HG02763 (cell line): ENCODE data around the gene LYPD3.
"Not testable (repeated sequence)": the region's sequence is repeated elsewhere in the genome, so short reads cannot be mapped to it uniquely, and the experiment has no call there.

Source experiments
- ATAC-seq: cut with Tn5 transposase; IDR thresholded peaks from one replicate; pipeline ENCODE4 v1.9.1; 2021; ENCODE audit warnings: mild to moderate bottlenecking, moderate library complexity; ENCODE audit not compliant: unreplicated experiment

The LYPD3 gene

DNA sequence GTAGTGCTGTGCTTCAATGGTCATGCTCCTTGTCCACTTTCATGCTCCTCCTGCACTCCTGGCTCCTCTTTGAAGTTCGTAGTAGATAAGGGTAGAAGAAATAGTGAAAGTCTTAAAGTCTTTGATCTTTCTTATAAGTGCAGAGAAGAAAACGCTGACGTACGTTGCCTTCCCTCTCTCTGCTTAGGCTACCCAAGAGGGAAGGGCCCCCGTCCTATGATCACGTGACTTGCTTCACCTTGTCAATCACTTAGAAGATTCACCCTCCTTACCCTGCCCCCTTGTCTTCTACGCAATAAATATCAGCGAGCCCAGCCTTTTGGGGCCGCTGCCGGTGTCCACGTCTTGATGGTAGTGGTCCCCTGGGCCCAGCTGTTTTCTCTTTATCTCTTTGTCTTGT, 28.1 kb downstream of the LYPD3 start:
- not testable (repeated sequence) for ATAC-seq

DNA sequence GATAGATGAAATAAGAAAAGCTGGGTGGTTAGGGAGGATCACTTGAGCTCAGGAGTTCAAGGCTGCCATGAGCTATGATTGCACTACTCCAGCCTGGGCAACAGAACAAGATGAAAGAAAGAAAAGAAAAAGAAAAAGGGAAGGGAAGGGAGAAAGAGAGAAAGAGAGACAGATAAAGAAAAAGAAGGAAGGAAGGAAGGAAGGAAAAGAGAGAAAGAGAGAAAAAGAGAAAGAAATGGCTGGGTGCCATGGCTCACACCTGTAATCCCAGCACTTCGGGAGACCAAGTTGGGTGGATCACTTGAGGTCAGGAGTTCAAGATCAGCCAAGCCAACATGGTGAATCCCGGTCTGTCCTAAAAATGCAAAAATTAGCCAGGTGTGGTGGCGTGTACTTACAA, 29.6 kb downstream of the LYPD3 start:
- no peak for ATAC-seq

DNA sequence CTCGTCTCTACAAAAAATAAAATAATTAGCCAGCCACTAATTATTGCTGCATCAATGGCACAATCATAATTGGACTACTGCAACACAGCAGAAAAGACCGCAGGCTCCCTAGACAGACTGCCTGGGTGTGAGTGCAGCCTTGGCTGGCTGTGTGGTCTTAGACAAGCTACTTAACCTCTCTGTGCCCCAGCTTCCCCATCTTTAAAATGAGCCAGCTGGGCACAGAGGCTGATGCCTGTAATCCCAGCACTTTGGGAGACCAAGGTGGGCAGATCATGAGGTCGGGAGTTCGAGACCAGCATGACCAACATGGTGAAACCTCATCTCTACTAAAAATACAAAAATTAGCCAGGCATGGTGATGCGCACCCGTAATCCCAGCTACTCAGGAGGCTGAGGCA, 31.7 kb downstream of the LYPD3 start:
- ATAC-seq, result no peak

DNA sequence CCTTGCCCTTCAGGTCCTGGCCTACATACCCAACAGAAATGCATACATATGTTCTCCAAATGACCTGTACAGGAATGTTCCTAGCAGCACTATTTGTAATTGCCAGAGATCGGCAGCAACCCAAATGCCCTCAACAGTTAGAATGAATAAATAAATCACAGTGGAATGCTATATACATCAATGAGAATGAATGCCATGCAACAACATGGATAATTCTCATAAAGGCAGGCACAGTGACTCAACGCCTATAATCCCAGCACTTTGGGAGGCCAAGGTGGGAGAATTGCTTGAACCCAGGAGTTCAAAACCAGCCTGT, 32.1 kb downstream of the LYPD3 start:
- no peak for ATAC-seq

DNA sequence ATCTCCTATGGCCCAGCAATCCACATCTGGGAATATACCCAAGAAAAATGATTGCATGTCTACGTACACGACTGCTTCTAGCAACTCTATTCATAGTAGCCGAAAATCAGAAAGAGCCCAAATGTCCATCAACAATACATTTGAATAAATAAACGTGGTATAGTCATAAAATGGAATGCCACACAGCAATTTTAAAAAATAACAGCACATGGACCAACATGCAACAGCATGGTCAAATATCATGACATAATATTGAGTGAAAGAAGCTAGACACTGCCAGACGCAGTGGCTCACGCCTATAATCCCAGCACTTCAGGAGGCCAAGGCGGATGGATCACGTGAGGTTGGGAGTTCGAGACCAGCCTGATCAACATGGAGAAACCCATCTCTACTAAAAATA, 34.4 kb downstream of the LYPD3 start:
- no peak for ATAC-seq

DNA sequence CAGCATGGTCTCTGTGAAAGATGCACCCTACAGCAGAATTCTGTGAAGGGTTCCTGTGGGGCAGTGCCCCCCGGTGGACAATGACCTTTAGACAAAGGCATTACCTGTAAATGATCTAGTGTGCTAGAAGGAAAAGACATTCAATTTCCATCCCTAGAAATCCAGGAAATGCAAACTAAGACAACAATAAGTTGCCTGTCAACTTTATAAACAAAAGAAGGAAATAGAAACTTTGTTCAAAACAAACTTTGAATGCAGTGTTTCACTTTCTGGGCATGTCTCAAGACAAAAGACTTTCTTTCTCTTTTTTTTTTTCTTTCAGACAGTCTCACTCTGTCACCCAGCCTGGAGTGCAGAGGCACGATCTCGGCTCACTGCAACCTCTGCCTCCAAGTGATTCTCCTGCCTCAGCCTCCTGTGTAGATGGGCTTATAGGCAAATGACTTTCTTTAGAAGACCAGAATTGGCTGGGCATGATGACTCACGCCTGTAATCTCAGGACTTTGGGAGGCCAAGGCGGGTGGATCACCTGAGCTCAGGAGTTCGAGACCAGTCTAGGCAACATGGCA, 35.2 kb downstream of the LYPD3 start:
- no peak for ATAC-seq

DNA sequence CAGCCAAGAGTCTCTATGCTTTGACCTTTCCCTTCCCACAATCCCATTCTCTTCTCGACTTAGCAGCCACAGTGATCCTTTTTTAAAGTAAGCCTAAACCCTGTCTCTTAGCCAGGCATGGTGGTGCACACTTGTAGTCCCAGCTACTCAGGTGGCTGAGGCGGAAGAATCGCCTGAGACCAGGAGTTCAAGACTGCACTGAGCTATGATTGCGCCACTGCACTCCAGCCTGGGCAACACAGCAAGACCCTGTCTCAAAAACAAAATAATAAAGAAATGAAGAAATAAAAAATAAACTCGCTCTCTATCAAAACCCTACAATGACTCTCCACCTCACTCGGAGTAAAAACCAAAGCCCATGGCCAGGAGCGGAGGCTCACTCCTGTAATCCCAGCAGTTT, 36.0 kb downstream of the LYPD3 start:
- no peak for ATAC-seq

DNA sequence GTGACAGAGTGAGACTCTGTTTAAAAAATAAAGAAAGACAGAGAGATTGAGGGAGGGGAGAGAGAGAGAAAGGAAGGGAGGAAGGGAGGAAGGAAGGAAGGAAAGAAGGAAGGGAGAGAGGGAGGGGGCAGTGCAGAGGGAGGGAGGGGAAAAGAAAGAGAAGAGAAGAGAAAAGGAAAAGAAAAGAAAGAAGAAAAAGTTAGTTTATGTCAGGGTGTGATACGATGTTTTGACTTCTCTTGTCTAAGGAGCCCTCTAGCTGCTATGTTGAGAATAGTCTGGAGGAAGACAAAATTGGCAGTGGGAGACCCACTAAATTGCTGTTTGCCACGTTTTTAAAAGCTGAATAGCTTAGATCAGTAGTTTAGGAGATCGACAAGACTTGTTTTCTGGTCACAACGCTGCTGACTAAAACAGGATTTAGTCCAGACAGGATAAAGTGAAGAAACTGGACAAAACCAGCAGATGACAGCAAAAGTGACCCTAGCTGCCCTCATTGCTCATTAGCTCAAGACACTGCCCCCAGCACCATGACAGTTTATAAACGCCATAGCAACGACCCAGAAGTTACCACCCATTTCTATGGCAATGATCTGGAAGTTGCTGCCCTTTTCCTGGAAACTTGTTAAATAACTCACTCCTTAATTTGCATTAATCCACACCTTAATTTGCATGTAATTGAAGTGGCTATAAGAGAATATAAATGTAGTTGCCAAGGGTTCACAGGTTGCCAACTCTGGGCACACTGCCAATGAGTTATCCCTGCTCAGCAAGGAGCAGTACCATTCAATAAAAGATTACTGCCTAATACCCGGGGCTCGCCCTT, 39.6 kb downstream of the LYPD3 start:
- no peak for ATAC-seq

DNA sequence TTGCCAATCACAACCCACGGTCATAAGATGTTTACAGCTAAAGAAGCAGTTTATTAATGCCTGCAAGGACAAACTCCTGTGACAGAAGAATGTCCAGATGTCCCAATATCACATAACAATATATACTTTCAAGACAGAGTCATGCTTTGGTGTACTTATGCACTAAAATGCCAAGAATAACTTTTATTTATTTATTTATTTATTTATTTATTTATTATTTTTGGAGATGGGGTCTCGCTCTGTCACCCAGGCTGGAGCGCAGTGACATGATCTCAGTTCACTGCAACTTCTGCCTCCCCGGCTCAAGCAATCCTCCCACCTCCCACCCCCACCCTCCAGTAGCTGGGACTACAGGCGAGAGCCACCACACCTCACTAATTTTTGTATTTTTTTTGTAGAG, 41.6 kb downstream of the LYPD3 start:
- no peak for ATAC-seq

DNA sequence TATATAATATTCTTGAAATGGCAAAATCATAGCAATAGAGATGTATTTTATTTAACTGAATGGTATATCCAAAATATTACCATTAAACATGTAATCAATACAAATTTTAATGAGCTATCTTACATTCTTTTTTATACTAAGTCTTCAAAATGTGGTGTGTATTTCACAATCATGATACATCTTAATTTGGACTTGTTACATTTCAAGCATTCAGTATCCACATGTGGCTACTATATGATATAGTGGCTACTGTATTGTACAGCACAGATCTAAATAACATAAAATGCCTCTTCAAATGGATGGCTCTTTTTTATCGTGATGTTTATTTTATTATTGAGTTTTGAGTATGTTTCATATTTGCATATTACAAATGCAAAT, 42.7 kb downstream of the LYPD3 start:
- ATAC-seq, result no peak

DNA sequence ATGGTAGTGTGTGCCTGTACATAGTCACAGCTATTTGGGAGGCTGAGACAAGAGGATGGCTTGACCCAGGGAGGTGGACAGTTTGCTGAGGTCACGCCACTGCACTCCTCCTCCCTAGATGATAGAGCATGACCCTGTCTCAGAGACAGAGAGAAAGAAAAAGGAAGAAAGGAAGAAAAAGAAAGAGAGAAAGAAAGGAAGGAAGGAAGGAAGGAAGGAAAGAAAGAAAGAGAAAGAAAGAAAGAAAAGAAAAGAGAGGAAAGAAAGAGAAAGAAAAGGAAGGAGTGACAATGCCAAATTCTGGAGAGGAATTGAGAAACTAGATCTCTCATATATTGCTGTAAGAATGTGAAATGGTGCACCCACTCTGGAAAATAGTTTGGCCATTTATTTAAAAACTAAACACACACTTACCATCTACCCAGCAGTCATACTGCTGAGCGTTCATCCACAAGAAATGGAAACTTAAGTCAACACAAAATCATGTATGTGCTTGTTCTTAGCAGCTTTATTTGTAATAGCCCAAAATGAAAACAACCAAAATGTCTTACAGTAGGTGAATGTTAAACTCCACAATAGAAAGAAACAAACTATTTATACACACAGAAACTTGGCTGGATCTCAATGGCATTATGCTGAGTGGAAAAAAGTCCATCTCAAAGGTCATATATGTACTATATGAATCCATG, 43.3 kb downstream of the LYPD3 start:
- no peak for ATAC-seq

DNA sequence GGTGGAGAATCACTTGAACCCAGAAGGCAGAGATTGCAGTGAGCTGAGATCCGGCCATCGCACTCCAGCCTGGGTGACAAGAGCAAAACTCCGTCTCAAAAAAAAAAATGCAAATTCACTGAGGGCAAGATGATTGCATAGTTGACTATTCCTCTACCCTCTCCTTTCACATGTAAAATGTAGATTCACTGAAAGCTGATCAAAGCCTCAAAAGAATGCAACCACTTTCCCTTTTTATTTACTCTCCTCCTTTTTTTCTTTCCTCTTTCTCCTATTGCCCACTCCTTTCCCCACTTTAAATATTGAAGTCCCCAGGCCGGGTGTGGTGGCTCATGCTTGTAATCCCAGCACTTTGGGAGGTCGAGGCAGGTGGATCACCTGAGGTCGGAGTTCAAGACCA, 44.5 kb downstream of the LYPD3 start:
- no peak for ATAC-seq

DNA sequence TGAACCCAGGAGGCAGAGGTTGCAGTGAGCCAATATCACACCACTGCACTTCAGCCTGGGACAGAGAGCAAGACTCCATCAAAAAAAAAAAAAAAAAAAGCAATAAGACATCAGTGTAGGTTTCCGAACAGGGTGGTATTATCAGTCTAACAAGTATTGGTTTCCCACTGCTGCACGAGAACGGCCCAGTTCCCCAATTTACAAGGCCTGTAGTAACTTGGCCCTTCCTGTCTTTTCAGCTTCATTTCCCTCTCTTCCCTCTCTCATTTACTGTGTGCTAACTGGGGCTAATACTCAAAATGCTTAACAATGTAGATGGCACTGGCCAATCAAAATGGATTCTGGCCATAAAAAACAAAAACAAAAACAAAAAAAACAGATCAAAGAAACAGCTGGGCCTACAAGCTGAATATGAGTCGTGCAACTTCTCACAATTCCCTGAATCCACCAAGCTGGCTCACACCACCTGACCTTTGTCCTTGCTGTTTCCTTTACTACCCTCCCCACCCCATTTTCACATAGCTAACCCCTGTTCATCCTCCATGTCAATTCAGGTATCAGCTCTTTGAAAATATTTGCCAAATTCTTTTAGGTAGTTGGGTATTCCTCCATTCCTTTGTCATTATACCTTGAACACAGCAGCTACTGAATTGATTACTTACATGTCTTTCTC, 48.3 kb downstream of the LYPD3 start:
- ATAC-seq, result no peak

DNA sequence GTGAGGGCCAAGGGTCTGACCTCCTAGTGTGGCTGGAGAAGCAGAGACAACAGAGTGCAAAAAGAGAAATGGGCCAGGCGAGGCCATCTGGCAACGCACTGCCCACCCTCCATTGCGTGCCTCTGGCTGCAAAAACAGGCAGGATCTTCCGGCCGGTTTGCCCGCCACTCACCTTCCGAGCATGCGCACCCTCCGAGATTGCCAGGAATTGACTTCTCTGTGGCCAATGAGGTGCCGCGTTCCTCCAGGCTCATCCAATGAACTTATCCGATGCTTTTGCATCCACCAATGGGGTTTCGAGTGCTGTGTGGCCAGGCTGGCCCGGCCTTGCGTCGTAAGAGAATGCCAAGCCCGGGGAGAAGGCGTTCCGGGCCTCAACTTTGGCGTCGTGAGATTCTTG, 50.9 kb downstream of the LYPD3 start, which contains the start of gene TEX101:
TEX101 (plus strand) TSS at position 337 of the 400 bp plus-strand sequence. CDS start 1,030 bp downstream, outside the sequence.
- no peak for ATAC-seq

DNA sequence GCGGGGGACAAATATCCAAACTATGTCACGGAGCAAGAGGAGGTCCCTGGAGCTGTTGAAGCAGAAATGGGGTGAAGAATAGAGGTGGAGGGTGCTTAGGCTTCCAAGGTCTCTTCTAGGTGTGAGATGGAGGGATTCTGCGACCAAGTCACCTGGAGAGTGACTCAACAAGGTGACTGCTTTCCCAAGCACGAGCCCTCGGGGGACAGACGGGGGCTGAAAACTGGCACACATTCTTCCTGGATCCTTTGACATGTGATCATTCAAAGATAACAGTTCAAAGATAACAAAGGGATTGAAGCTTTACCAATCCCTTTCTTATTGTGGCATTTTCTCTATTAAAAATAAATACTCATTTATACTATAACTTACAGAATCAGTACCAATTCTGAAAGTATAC, 53.0 kb downstream of the LYPD3 start:
- ATAC-seq, result no peak
